GM23248 (cell line): ENCODE data around the gene EIF3D.

Source experiments
- EZH2 ChIP-seq: fragments of 200-600 bp; sonication (generic); IDR thresholded peaks from 2 replicates; pipeline ENCODE4 v1.6.1; 2018; ENCODE audit warnings: antibody characterized with exemption, mild to moderate bottlenecking; ENCODE audit not compliant: insufficient read depth, poor library complexity, severe bottlenecking
- EZH2phosphoT487 ChIP-seq: fragments of 200-600 bp; sonication (generic); IDR thresholded peaks from 2 replicates; pipeline ENCODE4 v1.6.1; 2018; ENCODE audit warnings: antibody characterized with exemption, moderate library complexity, mild to moderate bottlenecking, low read depth; ENCODE audit not compliant: insufficient read depth

- TF ChIP-seq EZH2phosphoT487 = no peak
- TF ChIP-seq EZH2 = no peak
Measured at GRCh38 chr22:36561291-36561811, 32.4 kb upstream of the EIF3D start.
